K562 (cell line): ENCODE data around the gene GPR50.

Source experiments
- BRF1 ChIP-seq: IDR thresholded peaks from 3 replicates; pipeline ENCODE4 v1.6.1; 2011; ENCODE audit warnings: borderline replicate concordance, mild to moderate bottlenecking; ENCODE audit not compliant: insufficient read length; ENCODE audit errors: extremely low read depth
- CHCHD3 ChIP-seq: fragments of 250-450 bp; sonication (Bioruptor Pico); IDR thresholded peaks from 2 replicates; pipeline ENCODE4 v2.1.2; 2022; ENCODE audit warnings: mild to moderate bottlenecking
- EP300 ChIP-seq: IDR thresholded peaks from 2 replicates; pipeline ENCODE4 v1.6.1; 2012; ENCODE audit warnings: low read length, improper control_type of control experiment
- MAZ ChIP-seq, 2 experiments: fragments of 450-650 bp in 1 of 2; sonication (generic) in 1 of 2; formaldehyde crosslinking; IDR thresholded peaks in 1 of 2; conservative IDR thresholded peaks in 1 of 2; 2 replicates each; pipeline versions ENCODE4 v1.4.0 to v1.5.0; 2020; ENCODE audit warnings: mild to moderate bottlenecking in 1 of 2, missing genetic modification reagents in 1 of 2
- MXI1 ChIP-seq: IDR thresholded peaks from 2 replicates; pipeline ENCODE4 v1.6.1; 2011; ENCODE audit warnings: low read depth, mild to moderate bottlenecking, improper control_type of control experiment, low read length
- NFATC3 ChIP-seq: fragments of 450-650 bp; IDR thresholded peaks from 2 replicates; pipeline ENCODE4 v1.6.1; 2017; ENCODE audit warnings: mild to moderate bottlenecking
- OTX1 ChIP-seq: fragments of 450-650 bp; formaldehyde crosslinking; IDR thresholded peaks from 2 replicates; pipeline ENCODE4 v1.4.0; 2022; ENCODE audit warnings: mild to moderate bottlenecking
- RNF2 ChIP-seq: sonication (generic); IDR thresholded peaks from 2 replicates; pipeline ENCODE4 v1.6.1; 2016
- TF ChIP-seq, protein P1 (sequence below), 2 experiments: fragments of 450-650 bp in 1 of 2; sonication (generic) in 1 of 2; formaldehyde crosslinking in 1 of 2; IDR thresholded peaks in 1 of 2; conservative IDR thresholded peaks in 1 of 2; 2 replicates each; pipeline versions ENCODE4 v1.6.1 to v1.8.1; 2016 to 2023; ENCODE audit warnings: mild to moderate bottlenecking in 2 of 2, moderate library complexity in 2 of 2, inconsistent platforms in 1 of 2, missing genetic modification reagents in 1 of 2
- TF ChIP-seq, protein P2 (sequence below), 3 experiments: IDR thresholded peaks in 2 of 3; conservative IDR thresholded peaks in 1 of 3; 2 replicates each; pipeline ENCODE4 v1.5.1; 2011 to 2012; ENCODE audit warnings: low read length in 3 of 3, mild to moderate bottlenecking in 3 of 3, control low read depth in 2 of 3, improper control_type of control experiment in 1 of 3, inconsistent platforms in 1 of 3, low read depth in 1 of 3, mixed read lengths in 1 of 3, moderate library complexity in 1 of 3; ENCODE audit not compliant: insufficient read depth in 2 of 3
- TF ChIP-seq, protein P3 (sequence below): sonication (generic); formaldehyde crosslinking; IDR thresholded peaks from 2 replicates; pipeline ENCODE4 v1.8.0; 2022; ENCODE audit warnings: mild to moderate bottlenecking, low read depth, missing genetic modification reagents

DNA sequence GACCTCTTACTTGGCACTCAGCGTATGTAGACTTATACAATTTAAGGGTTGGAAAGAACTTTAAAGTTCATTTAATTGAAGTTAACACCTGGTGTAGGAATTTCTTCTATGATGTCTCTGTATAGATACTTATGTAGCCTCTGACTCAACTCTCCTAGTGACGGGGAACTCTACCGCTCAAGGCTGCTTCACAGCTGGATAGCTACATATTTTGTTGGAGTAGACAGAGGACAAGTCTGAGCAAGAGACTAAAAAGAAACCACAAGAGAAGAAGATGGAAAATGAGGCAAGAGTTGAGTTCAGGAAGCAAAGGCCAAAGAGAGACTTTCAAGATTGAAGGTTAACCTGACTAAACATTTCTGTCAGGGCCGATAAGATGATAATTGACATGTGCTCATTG, 52.6 kb downstream of the GPR50 start:
- TF ChIP-seq OTX1 (no peak), CHCHD3 (CRISPR knock-in tag) (no peak), NFATC3 (no peak), BRF1 (no peak), RNF2 (no peak), MXI1 (no peak), EP300 (no peak), MAZ (CRISPR knock-in tag; conservative IDR thresholded peaks at IDR 0.05 in 1 of 2, IDR thresholded peaks at IDR 0.05 in 1 of 2) (no peak)
- TF ChIP-seq, protein P1, sequence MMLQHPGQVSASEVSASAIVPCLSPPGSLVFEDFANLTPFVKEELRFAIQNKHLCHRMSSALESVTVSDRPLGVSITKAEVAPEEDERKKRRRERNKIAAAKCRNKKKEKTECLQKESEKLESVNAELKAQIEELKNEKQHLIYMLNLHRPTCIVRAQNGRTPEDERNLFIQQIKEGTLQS (IDR thresholded peaks at IDR 0.05): no peak
- TF ChIP-seq, protein P1 (CRISPR knock-in tag; conservative IDR thresholded peaks at IDR 0.05): no peak
- TF ChIP-seq, protein P2, sequence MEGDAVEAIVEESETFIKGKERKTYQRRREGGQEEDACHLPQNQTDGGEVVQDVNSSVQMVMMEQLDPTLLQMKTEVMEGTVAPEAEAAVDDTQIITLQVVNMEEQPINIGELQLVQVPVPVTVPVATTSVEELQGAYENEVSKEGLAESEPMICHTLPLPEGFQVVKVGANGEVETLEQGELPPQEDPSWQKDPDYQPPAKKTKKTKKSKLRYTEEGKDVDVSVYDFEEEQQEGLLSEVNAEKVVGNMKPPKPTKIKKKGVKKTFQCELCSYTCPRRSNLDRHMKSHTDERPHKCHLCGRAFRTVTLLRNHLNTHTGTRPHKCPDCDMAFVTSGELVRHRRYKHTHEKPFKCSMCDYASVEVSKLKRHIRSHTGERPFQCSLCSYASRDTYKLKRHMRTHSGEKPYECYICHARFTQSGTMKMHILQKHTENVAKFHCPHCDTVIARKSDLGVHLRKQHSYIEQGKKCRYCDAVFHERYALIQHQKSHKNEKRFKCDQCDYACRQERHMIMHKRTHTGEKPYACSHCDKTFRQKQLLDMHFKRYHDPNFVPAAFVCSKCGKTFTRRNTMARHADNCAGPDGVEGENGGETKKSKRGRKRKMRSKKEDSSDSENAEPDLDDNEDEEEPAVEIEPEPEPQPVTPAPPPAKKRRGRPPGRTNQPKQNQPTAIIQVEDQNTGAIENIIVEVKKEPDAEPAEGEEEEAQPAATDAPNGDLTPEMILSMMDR (IDR thresholded peaks at IDR 0.05 in 2 of 3, conservative IDR thresholded peaks at IDR 0.05 in 1 of 3; ENCODE audit: insufficient read depth in 2 of 3, low read depth in 1 of 3, low read length in 3 of 3): no peak
- TF ChIP-seq, protein P3, sequence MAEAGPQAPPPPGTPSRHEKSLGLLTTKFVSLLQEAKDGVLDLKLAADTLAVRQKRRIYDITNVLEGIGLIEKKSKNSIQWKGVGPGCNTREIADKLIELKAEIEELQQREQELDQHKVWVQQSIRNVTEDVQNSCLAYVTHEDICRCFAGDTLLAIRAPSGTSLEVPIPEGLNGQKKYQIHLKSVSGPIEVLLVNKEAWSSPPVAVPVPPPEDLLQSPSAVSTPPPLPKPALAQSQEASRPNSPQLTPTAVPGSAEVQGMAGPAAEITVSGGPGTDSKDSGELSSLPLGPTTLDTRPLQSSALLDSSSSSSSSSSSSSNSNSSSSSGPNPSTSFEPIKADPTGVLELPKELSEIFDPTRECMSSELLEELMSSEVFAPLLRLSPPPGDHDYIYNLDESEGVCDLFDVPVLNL (CRISPR knock-in tag): no peak
